ENCODE results near the gene SERPING1.

SERPING1 gene

GRCh38 chr11:57597461-57597915 lies at the start of gene SERPING1:
TSS of gene SERPING1 (plus strand) at chr11:57597685. CDS start at chr11:57598271, 586 bp downstream.
- Mint-ChIP-seq H3K27ac (ENCODE audit: low read depth) (no peak within 1 kb of the TSS), H3K36me3 (ENCODE audit: insufficient read depth) (no peaks in the 10 kb centered on the region), H3K4me1 (no peaks in the 10 kb centered on the region), H3K4me3 (no peak within 1 kb of the TSS), H3K27me3 (peaks cover 77% of the 10 kb centered on the region), H3K9me3 (no peaks in the 10 kb centered on the region)
- ATAC-seq (replicated peaks; ENCODE audit: extremely low read depth, poor library complexity, severe bottlenecking) (no peak), DNase-seq (ENCODE audit: low spot score in 2 of 2) (no peak)

- no peaks in the 10 kb centered on the region for H3K9me3 Mint-ChIP-seq
- H3K27me3 Mint-ChIP-seq, result no peaks in the 10 kb centered on the region
- H3K27ac Mint-ChIP-seq (ENCODE audit: low read depth), result peak overlapping the region; percentile 95
- peaks cover 24% of the 10 kb centered on the region for H3K36me3 Mint-ChIP-seq (ENCODE audit: insufficient read depth)
- DNase-seq (ENCODE audit: low spot score in 2 of 2), result peak in 1 of 2 donors; percentile 43
- ATAC-seq (replicated peaks; ENCODE audit: extremely low read depth, poor library complexity, severe bottlenecking), result peak; percentile 91
- peaks cover 11% of the 10 kb centered on the region for H3K4me1 Mint-ChIP-seq
- peak overlapping the region; percentile 34 for H3K4me3 Mint-ChIP-seq
Measured at GRCh38 chr11:57547854-57548377, 49.6 kb upstream of the SERPING1 start.

- Mint-ChIP-seq H3K4me3 (no peak overlapping the region), H3K27me3 (no peaks in the 10 kb centered on the region), H3K9me3 (no peaks in the 10 kb centered on the region), H3K36me3 (ENCODE audit: insufficient read depth) (peaks cover 43% of the 10 kb centered on the region), H3K4me1 (peaks cover 11% of the 10 kb centered on the region), H3K27ac (ENCODE audit: low read depth) (peak overlapping the region; percentile 95)
- DNase-seq (ENCODE audit: low spot score in 2 of 2), result no peak
- no peak for ATAC-seq (replicated peaks; ENCODE audit: extremely low read depth, poor library complexity, severe bottlenecking)
Measured at GRCh38 chr11:57549983-57550382, 47.5 kb upstream of the SERPING1 start.

GRCh38 chr11:57551941-57552340 lies 45.5 kb upstream of the SERPING1 start:
- Mint-ChIP-seq H3K27ac (ENCODE audit: low read depth) (no peak overlapping the region), H3K36me3 (ENCODE audit: insufficient read depth) (peaks cover 57% of the 10 kb centered on the region), H3K27me3 (no peaks in the 10 kb centered on the region), H3K4me1 (peaks cover 10% of the 10 kb centered on the region), H3K9me3 (no peaks in the 10 kb centered on the region), H3K4me3 (no peak overlapping the region)
- no peak for DNase-seq (ENCODE audit: low spot score in 2 of 2)
- no peak for ATAC-seq (replicated peaks; ENCODE audit: extremely low read depth, poor library complexity, severe bottlenecking)

- Mint-ChIP-seq H3K27ac (ENCODE audit: low read depth) (no peak overlapping the region), H3K27me3 (no peaks in the 10 kb centered on the region), H3K4me1 (peaks cover 5% of the 10 kb centered on the region), H3K4me3 (no peak overlapping the region), H3K36me3 (ENCODE audit: insufficient read depth) (peaks cover 63% of the 10 kb centered on the region), H3K9me3 (no peaks in the 10 kb centered on the region)
- ATAC-seq (replicated peaks; ENCODE audit: extremely low read depth, poor library complexity, severe bottlenecking) (no peak), DNase-seq (ENCODE audit: low spot score in 2 of 2) (no peak)
Measured at GRCh38 chr11:57552479-57552878, 45.0 kb upstream of the SERPING1 start.

GRCh38 chr11:57555393-57555792 lies 42.1 kb upstream of the SERPING1 start:
- no peak for ATAC-seq (replicated peaks; ENCODE audit: extremely low read depth, poor library complexity, severe bottlenecking)
- H3K27ac Mint-ChIP-seq (ENCODE audit: low read depth), result no peak overlapping the region
- no peak overlapping the region for H3K4me3 Mint-ChIP-seq
- no peak for DNase-seq (ENCODE audit: low spot score in 2 of 2)
- no peaks in the 10 kb centered on the region for H3K4me1 Mint-ChIP-seq
- peaks cover 76% of the 10 kb centered on the region for H3K36me3 Mint-ChIP-seq (ENCODE audit: insufficient read depth)
- no peaks in the 10 kb centered on the region for H3K27me3 Mint-ChIP-seq
- H3K9me3 Mint-ChIP-seq, result no peaks in the 10 kb centered on the region

- no peak overlapping the region for H3K27ac Mint-ChIP-seq (ENCODE audit: low read depth)
- ATAC-seq (replicated peaks; ENCODE audit: extremely low read depth, poor library complexity, severe bottlenecking), result no peak
- no peak overlapping the region for H3K4me3 Mint-ChIP-seq
- H3K9me3 Mint-ChIP-seq, result no peaks in the 10 kb centered on the region
- no peak for DNase-seq (ENCODE audit: low spot score in 2 of 2)
- H3K4me1 Mint-ChIP-seq, result peaks cover 4% of the 10 kb centered on the region
- H3K27me3 Mint-ChIP-seq, result no peaks in the 10 kb centered on the region
- peaks cover 76% of the 10 kb centered on the region for H3K36me3 Mint-ChIP-seq (ENCODE audit: insufficient read depth)
Measured at GRCh38 chr11:57556041-57556440, 41.4 kb upstream of the SERPING1 start.

GRCh38 chr11:57560146-57560545 lies 37.3 kb upstream of the SERPING1 start:
- no peak overlapping the region for H3K4me3 Mint-ChIP-seq
- H3K27ac Mint-ChIP-seq (ENCODE audit: low read depth), result peak overlapping the region; percentile 46
- ATAC-seq (replicated peaks; ENCODE audit: extremely low read depth, poor library complexity, severe bottlenecking) (no peak), DNase-seq (ENCODE audit: low spot score in 2 of 2) (no peak)
- no peaks in the 10 kb centered on the region for H3K27me3 Mint-ChIP-seq
- H3K9me3 Mint-ChIP-seq, result no peaks in the 10 kb centered on the region
- peaks cover 40% of the 10 kb centered on the region for H3K4me1 Mint-ChIP-seq
- H3K36me3 Mint-ChIP-seq (ENCODE audit: insufficient read depth), result peaks cover 59% of the 10 kb centered on the region

- no peak for DNase-seq (ENCODE audit: low spot score in 2 of 2)
- H3K27ac Mint-ChIP-seq (ENCODE audit: low read depth), result peak overlapping the region; percentile 96
Measured at GRCh38 chr11:57562596-57562995, 34.9 kb upstream of the SERPING1 start.

GRCh38 chr11:57566005-57566904 lies 31.2 kb upstream of the SERPING1 start:
- H3K27me3 Mint-ChIP-seq, result no peaks in the 10 kb centered on the region
- H3K27ac Mint-ChIP-seq (ENCODE audit: low read depth), result peak overlapping the region; percentile 96
- no peaks in the 10 kb centered on the region for H3K9me3 Mint-ChIP-seq
- peak overlapping the region; percentile 95 for H3K4me3 Mint-ChIP-seq
- ATAC-seq (replicated peaks; ENCODE audit: extremely low read depth, poor library complexity, severe bottlenecking) (peak; percentile 37), DNase-seq (ENCODE audit: low spot score in 2 of 2) (no peak)
- H3K36me3 Mint-ChIP-seq (ENCODE audit: insufficient read depth), result peaks cover 21% of the 10 kb centered on the region
- peaks cover 68% of the 10 kb centered on the region for H3K4me1 Mint-ChIP-seq

More at GRCh38 chr11:57562596-57562995, 34.9 kb upstream of the SERPING1 start:
- ATAC-seq (replicated peaks; ENCODE audit: extremely low read depth, poor library complexity, severe bottlenecking), result no peak
- H3K4me3 Mint-ChIP-seq, result no peak overlapping the region
- H3K27me3 Mint-ChIP-seq, result no peaks in the 10 kb centered on the region
- H3K9me3 Mint-ChIP-seq, result no peaks in the 10 kb centered on the region
- peaks cover 44% of the 10 kb centered on the region for H3K36me3 Mint-ChIP-seq (ENCODE audit: insufficient read depth)
- H3K4me1 Mint-ChIP-seq, result peaks cover 59% of the 10 kb centered on the region

- peak overlapping the region; percentile 96 for H3K27ac Mint-ChIP-seq (ENCODE audit: low read depth)
- H3K36me3 Mint-ChIP-seq (ENCODE audit: insufficient read depth), result peaks cover 17% of the 10 kb centered on the region
- H3K27me3 Mint-ChIP-seq, result no peaks in the 10 kb centered on the region
- H3K4me3 Mint-ChIP-seq, result peak overlapping the region; percentile 95
- DNase-seq (ENCODE audit: low spot score in 2 of 2) (peak in 1 of 2 donors; percentile 22), ATAC-seq (replicated peaks; ENCODE audit: extremely low read depth, poor library complexity, severe bottlenecking) (peak; percentile 31)
- H3K4me1 Mint-ChIP-seq, result peaks cover 60% of the 10 kb centered on the region
- H3K9me3 Mint-ChIP-seq, result no peaks in the 10 kb centered on the region
Measured at GRCh38 chr11:57566905-57567514, 30.5 kb upstream of the SERPING1 start.

- ATAC-seq (replicated peaks; ENCODE audit: extremely low read depth, poor library complexity, severe bottlenecking) (peak; percentile 75), DNase-seq (ENCODE audit: low spot score in 2 of 2) (peak; percentile 46 to 54)
- Mint-ChIP-seq H3K27ac (ENCODE audit: low read depth) (peak within 1 kb of the TSS; percentile 96), H3K36me3 (ENCODE audit: insufficient read depth) (peaks cover 17% of the 10 kb centered on the region), H3K27me3 (no peaks in the 10 kb centered on the region), H3K4me1 (peaks cover 53% of the 10 kb centered on the region), H3K4me3 (peak within 1 kb of the TSS; percentile 95), H3K9me3 (no peaks in the 10 kb centered on the region)
Measured at GRCh38 chr11:57567515-57568329, 29.8 kb upstream of the SERPING1 start, which contains the start of gene UBE2L6. TSS of gene UBE2L6 (minus strand) at chr11:57567672. CDS start at chr11:57567611, 61 bp downstream.
